Activated T-cell treated with anti-CD3 and anti-CD28 coated beads for 4 hours (primary cell): ENCODE results near the gene DNAJC5.
A peak's percentile ranks its signal among the peaks of the same experiment; 100 is the strongest.
"Not testable (repeated sequence)": the region's sequence is repeated elsewhere in the genome, so short reads cannot be mapped to it uniquely, and the experiment has no call there.

Source experiments
- DNase-seq: peaks from one replicate; pipeline ENCODE4 v3.0.0-alpha.2; 2020

Gene DNAJC5, protein sequence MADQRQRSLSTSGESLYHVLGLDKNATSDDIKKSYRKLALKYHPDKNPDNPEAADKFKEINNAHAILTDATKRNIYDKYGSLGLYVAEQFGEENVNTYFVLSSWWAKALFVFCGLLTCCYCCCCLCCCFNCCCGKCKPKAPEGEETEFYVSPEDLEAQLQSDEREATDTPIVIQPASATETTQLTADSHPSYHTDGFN

GRCh38 chr20:63894358-63895201 is at the start of gene DNAJC5:
DNAJC5 (plus strand) TSS chr20:63895126; CDS start chr20:63928346, 33,220 bp downstream.
- DNase-seq: peak; percentile 93

DNA sequence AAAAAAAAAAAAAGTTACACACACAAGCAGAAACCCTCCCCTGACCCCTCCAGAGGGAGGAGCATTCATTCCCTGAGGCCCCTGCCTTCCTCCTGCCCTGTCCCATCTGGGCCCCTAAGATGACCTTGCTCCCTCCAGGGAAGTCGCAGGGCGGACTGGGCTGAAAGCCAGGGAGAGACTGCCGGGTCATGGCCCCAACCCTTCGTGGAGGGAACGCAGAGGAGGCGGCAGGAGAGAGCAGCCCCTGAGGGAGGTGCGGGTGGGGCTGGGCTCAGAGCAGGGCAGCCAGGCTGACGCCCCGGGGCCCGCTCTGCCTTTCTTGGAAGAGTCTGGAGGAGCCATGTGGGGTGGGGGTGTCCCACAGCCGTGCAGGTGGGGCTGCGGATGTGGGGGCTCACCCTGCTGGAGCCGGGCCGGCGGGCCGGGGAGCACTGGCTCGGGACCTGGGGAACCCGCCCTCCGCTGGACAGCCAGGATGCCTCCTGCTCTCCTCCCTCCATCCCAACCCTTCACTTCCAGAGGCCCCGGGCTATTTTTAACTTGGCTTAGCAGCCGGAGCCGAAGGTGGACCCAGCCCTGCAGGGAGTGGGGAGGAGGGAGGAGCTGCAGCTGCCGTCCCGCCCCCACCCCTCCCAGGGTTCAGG is 48.7 kb upstream of the DNAJC5 start:
- DNase-seq: no peak

DNA sequence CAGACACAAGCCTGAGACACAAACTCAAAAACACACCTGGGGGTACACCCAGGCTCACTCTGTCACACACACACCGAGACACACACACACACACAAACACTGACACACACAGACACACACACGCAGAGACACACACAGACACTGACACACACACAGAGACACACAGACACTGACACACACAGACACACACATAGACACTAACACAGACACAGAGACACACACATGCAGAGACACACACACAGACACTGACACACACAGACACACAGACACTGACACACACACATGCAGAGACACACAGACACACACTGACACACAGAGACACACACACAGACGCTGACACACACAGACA is 48.1 kb upstream of the DNAJC5 start:
- no peak for DNase-seq

DNA sequence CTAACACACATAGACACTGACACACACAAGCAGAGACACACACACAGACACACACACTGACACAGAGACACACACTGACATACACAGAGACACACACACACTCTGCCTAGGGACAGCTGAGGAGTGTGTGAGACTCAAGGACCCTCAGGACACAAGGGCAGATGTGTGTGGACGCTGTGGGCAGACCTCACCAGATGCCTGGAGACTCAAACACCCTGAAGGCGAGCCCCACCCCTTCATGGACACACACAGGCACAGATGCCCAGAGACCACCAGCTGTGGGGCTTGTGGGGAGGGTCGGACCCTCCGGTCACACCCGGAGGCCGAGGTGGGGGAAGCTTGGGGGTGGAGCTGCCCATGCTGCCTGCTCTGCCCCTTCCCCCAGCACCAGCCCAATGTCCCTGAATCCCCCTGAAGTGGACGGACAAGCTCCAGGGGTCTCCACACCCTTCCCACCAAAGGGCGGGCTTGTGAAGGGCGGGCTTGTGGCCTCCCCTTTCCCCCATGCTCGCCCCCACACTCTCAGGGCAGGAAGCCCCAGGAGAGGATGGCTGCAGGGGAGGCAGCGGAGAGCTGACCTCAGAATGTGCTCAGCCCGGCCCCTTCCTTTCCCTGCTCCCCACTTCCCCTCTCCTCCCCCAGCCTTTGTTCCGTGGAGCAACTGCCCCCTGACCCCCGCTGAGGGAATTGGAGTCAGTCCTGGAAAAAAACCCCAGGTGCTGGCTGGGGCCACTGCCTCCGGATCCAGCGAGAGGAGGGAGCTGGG is 47.5 kb upstream of the DNAJC5 start:
- DNase-seq: no peak

GRCh38 chr20:63848003-63848911 is 46.7 kb upstream of the DNAJC5 start:
- DNase-seq: no peak

- no peak for DNase-seq
These were observed 44.0 kb upstream of the DNAJC5 start for GRCh38 chr20:63850689-63851547.

GRCh38 chr20:63851548-63851943 is 43.4 kb upstream of the DNAJC5 start:
- DNase-seq: not testable (repeated sequence)

DNA sequence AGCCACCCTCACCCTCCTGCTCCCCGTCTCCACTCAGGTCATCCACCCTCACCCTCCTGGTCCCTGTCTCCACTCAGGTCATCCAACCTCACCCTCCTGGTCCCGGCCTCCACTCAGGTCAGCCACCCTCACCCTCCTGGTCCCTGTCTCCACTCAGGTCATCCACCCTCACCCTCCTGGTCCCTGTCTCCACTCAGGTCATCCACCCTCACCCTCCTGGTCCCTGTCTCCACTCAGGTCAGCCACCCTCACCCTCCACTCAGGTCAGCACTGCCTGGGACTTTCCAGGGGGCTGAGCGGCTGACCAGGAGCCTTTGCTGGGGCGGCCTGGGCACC is 41.2 kb upstream of the DNAJC5 start:
- DNase-seq: not testable (repeated sequence)

DNA sequence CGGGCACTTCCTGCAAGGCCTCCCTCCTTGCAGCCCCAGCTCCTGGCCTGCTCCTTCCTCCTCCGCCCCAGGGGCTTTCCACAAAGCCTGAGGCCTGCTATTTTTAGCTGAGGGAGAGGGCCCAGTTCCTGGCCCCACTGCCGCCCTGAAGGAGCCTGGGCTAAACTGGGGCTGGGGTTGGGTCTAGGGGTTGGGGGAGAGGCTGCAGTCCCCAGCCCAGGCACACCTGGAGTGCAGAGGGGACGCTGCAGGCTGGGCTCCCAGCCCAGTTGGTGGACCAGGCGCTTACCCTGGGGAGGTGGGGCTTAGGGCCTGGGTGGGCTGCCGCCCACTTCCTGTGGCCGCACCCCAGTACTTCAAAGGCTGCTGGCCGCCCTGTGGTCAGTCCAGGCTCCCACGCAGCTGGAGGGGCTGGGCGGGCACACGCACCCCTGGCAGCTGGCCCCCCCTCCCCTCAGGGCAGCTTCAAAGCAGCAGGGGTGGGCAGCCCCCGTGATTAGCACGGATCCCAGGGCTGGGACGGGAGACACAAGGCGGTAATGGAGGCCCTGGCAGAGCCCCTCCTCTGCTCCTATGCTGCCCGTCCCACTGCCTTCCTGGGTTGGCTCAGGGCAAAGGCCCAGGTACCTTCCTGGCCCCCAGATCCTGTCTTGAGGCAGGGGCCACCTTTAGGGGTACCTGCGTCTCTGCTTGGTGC is 40.7 kb upstream of the DNAJC5 start:
- DNase-seq: no peak

DNA sequence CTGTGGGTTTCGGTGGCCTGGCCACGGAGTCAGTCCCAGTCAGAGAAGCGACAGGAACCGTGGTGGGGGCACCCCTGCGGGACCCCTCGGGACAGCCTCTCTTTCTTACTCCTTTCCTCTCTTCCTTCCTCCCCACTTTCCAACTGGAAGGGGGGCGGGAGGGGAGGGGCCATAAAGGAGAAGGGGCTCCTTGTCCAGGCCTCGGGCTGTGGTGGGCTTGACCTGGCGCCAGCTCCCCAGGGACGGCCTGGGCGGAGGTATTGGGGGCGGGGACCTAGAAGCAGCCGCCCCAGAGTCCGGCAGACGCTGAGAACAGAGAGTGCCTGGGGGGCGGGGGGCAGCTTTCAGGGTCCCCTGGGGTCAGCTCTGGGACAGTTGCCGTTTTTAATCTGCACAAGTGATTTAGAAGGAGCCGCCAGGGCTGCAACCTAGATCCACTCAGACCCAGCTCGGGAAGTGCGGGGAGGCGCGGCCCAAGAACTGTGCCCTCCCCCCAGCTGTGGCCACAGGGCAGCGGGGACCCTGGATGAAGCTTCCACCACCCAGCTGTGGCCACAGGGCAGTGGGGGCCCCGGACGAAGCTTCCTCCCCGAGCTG is 40.1 kb upstream of the DNAJC5 start:
- DNase-seq: no peak

GRCh38 chr20:63855363-63856097 is 39.4 kb upstream of the DNAJC5 start:
- no peak for DNase-seq

- no peak for DNase-seq
These were observed 38.8 kb upstream of the DNAJC5 start for GRCh38 chr20:63856098-63856511.

- no peak for DNase-seq
These were observed 37.0 kb upstream of the DNAJC5 start for GRCh38 chr20:63857764-63858392.

DNA sequence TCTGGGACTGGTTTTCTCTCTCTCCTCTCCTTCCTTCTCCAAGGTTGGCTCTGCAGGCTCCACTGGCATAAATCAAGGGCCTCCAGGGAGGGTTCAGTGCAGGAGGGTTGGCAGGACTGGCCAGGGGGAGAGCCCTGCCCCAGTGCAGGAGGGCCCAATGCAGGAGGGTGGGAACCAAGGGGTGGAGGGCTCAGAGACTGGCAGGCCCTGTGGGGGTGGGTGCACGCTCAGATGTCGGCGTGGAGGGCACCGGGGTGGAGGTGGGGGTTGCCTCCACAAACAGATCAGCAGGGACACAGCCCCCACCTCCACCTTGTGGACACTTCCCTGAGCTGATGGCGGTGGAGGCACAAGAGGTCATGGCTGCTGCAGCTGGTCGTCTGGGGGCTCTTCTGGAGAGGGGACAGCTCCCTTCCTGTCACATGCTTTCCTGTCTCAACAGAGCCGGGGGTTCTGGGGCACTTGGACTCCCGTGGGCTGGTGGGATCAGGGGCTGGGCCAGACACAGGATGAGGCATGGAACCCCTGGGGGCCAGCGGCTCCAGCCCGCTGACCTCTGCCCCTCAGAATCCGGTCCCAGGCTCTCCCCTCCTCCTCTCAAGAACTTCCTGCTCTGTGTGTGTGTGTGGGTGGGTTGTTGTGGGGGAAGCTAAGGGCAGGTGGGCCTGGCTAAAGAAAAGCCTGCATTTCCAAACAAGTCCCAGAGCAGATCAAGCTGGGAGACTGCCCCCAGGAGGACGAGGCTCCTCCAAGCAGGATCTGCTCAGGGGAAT is 36.3 kb upstream of the DNAJC5 start:
- DNase-seq: no peak

DNA sequence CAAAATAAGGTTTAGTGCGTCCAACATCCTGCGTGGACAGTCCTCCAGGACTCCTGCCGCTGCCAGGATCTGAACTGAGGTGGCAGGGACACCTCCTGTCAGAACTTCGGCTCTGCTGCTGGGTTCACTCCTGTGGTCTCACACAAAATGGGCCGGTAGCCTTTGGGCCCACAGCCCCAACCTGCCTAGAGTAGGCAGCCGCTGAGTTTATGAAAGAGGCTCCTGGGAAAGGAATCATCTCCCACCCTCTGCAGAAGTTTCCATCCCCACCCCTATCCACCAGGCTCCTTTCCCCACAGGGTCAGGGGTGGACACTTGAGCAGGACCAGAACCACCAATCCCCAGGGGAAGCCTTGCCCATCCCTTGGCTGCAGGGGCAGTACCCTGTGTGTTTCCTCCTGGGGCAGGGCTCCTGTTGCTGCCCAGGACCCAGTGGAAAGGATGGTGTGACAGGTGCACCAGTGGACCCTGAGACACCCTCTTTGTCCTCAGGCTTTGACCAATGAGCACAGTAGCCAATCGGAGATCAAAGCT is 35.7 kb upstream of the DNAJC5 start:
- DNase-seq: no peak

GRCh38 chr20:63860325-63861051 is 34.4 kb upstream of the DNAJC5 start:
- no peak for DNase-seq

GRCh38 chr20:63861365-63861934 is 33.5 kb upstream of the DNAJC5 start, which contains the start of gene ABHD16B:
ABHD16B (plus strand) TSS chr20:63861498; CDS start chr20:63861541, 43 bp downstream.
- no peak for DNase-seq
